Mucosa of gallbladder (tissue), 1 donor: ENCODE results near the gene BIRC7. TPM values are rescaled to one million over a fixed set of nuclear protein-coding genes. Genes with fewer than 3 reads are reported as not detected.

Experiments
- DNase-seq: peaks from one replicate; pipeline ENCODE4 v3.0.0-alpha.2; 2020; ENCODE audit warnings: low spot score
- total RNA-seq: library from RNA; stranded (reverse); gene quantifications from one replicate; pipeline ENCODE4 v1.2.1, GENCODE V29; 2021
- donor health status: DM: no; HTN: no; CAD: no.

The BIRC7 gene
- total RNA-seq, 1 donor from 2014 or later, result 0.14 TPM

DNA sequence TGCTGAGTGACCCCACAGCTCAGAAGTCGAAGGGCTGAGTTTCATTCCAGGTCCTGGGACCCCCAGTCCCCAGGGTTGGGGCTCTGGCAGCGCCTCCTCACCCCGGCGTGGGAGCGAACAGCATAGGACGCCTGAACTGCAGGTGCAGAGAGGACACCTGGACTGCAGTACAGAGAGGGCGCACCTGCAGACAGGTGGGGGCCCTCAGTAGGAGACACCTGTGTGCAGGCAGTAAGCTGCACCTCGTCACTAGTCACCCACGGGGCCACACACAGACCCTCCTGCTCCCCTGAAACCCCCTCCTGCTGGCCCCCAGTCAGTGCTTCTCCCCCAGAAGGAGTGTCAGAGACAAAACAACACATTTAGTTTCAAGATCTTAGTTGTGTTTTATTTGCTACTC, 27.1 kb downstream of the BIRC7 start:
- DNase-seq, result no peak

GRCh38 chr20:63264000-63264399, 28.3 kb downstream of the BIRC7 start:
- no peak for DNase-seq

DNA sequence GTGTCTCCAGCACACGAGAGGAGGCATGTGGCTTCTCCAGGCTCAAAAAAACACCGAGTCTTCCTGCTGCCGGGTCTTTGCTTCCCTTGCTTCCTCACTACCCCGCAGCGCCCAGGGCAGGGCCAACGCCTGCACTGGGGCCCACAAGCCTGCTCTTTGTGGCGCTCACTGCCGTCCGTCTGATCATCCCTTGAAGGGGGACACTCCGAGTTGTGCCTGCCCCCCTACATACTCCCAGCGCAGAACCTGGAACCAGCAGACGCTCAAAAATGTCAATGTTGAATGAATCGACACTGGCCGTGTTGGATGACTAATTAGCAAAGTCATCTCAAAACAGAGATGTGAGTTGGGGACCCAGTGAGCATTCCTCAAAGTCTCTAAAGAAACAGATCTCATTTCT, 28.8 kb downstream of the BIRC7 start:
- DNase-seq, result no peak

DNA sequence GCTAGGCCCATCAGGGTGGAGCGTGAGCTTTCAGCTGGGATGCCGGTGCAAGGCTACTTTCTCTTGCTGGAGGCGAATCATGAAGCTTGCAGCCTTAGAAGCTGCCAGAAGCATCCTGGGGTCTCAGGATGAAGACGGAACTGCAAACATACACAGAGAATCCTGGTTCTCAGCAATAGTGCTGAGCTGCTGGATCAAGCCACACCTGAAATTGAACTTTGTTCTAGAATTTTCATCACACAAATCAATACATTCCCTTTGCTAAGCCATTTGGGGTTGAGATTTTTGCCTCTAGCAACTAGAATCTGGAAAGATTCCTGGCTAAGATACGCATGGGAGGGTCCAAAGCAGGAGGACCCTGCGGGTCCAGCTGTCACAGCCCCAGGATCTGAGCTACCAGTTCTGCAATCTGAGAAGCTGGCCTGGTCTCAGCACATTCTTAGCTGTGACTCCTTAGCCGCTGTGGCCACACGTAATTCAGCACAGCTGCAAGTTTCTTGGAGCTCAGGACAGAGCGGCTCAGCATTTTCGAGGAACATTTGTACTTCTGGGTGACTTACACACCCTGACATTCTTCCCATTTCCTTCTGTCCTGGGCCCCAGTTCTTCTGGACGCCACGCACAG, 30.3 kb downstream of the BIRC7 start:
- DNase-seq, result no peak

DNA sequence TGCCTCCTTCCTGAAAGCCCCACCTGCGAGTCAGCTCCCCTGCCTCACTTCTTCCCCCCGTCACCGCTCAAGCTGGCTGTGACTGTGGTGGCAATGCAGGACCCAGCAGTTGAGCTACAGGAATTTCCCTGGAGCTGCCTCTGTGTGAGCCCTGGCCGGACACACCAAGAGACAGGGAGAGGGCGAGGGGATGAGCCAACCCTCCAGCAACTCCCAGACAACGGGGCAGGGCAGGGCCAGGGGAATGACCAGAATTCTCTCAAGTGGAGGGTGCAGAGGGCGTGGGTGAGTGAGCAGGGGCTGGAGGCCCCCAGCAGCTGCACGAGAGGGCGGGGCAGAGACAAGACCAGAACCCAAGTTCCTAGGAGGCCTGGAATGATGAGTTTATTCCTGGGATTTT, 32.0 kb downstream of the BIRC7 start:
- no peak for DNase-seq

GRCh38 chr20:63268256-63268655, 32.6 kb downstream of the BIRC7 start:
- no peak for DNase-seq

- DNase-seq, result no peak
Measured at GRCh38 chr20:63268671-63269439, 33.1 kb downstream of the BIRC7 start.

DNA sequence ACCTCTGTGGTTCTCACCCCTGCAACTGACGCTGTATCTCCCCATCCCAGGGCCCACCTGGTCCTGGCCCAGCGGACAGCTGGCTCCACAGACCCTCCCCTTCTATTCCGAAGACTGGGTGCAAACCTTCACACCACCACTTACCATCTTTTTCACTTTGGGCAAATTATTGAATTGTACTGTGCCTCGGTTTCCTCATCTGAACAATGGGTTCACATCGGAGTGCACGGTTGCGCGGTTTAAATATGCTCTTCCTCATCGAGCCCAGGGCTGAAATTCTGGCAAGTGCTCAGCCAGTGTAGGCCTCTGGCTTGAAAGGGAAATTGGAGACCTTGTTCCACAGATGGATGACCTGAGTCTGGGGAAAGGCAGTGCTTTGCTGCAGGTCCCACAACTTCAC, 34.0 kb downstream of the BIRC7 start:
- DNase-seq, result no peak

DNA sequence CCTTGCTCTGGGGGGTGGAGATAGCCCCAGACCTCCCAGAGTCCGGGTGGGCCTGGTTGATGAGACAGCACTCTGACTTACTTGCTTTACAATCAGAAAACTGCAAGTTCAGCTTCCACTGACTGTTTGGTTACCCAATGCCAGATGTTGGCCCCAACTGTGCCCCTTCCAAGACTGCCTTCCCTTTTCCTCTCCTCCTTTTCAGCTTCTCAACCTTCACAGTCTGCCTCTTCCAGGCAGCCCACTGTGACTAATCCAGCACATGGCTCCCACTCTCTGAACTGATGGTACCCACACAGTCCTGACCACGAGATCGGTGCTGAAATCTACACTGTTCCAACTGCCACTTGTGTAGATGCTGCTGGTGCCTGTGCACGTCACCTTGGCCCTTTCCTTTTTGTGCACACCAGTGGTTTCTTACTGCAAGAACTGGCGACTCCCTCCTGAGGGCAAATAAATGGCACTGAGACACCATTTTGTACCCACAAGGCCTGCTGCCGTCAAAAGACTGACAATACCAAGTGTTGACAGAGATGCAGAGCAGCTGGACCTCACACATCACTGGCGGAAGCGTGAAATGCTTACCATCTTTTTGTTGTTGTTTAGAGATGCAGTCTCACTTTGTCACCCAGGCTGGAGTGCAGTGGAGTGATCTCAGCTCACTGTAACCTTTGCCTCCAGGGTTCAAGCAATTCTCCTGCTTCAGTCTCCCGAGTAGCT, 35.1 kb downstream of the BIRC7 start:
- DNase-seq, result no peak

- DNase-seq, result peak; percentile 89
Measured at GRCh38 chr20:63272105-63273058, 36.7 kb downstream of the BIRC7 start, which contains the start of gene ARFGAP1. TSS of gene ARFGAP1 (plus strand) at chr20:63272813. CDS start at chr20:63275581, 2,768 bp downstream.

GRCh38 chr20:63273059-63273579, 37.4 kb downstream of the BIRC7 start:
- no peak for DNase-seq

GRCh38 chr20:63273635-63274380, 38.1 kb downstream of the BIRC7 start:
- DNase-seq, result no peak

- DNase-seq, result no peak
Measured at GRCh38 chr20:63274381-63275228, 38.9 kb downstream of the BIRC7 start.

GRCh38 chr20:63275825-63276224, 40.1 kb downstream of the BIRC7 start:
- no peak for DNase-seq

DNA sequence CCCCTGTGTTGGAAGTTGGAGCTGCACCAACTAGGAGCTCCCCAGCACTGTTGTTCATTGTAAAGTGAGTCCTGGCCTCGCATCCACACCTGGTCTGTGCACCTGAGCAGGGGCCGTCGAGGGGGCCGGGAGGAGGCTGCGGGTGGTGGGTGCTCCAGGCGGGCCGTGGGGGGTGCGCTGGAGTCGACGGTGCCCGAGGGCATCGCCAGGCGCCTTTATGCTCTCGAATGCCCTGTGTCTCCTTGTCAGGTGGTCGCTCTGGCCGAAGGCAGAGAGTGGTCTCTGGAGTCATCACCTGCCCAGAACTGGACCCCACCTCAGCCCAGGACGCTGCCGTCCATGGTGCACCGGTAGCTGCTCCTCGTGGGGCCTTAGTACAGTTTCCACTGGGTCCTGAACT, 41.3 kb downstream of the BIRC7 start:
- DNase-seq, result no peak

- no peak for DNase-seq
Measured at GRCh38 chr20:63277466-63278272, 42.0 kb downstream of the BIRC7 start.

GRCh38 chr20:63278661-63279060, 43.0 kb downstream of the BIRC7 start:
- no peak for DNase-seq

DNA sequence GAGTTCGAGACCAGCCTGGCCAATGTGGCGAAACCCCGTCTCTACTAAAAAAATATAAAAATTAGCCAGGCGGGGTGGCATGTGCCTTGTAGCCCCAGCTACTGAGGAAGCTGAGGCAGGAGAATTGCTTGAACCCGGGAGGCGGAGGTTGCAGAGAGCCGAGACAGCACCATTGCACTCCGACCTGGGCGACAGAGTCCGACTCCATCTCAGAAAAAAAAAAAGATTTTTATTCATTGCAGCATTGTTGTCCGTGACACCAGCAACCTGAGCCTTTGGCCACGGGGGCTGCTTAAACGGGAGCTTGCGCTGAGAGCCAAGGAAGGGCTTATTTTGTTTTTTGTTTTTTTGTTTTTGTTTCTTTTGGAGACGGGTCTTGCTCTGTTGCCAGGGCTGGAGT, 44.2 kb downstream of the BIRC7 start:
- no peak for DNase-seq

- DNase-seq, result no peak
Measured at GRCh38 chr20:63280371-63280770, 44.7 kb downstream of the BIRC7 start.
